Measurements from ENCODE around the gene CHST12.
"Not testable (repeated sequence)": the region's sequence is repeated elsewhere in the genome, so short reads cannot be mapped to it uniquely, and the experiment has no call there.

Gene CHST12

GRCh38 chr7:2403718-2404648, 572 bp downstream of the CHST12 start:
- DNase-seq (ENCODE audit: low read depth) = no peak

GRCh38 chr7:2404714-2405119, 1.3 kb downstream of the CHST12 start:
- no peak for DNase-seq (ENCODE audit: low read depth)

GRCh38 chr7:2405201-2405600, 1.8 kb downstream of the CHST12 start:
- no peak for DNase-seq (ENCODE audit: low read depth)

- no peak for DNase-seq (ENCODE audit: low read depth)
These were observed 2.4 kb downstream of the CHST12 start for GRCh38 chr7:2405601-2406345.

- no peak for DNase-seq (ENCODE audit: low read depth)
These were observed 6.5 kb downstream of the CHST12 start for GRCh38 chr7:2409745-2410414.

GRCh38 chr7:2411049-2411448, 7.6 kb downstream of the CHST12 start:
- no peak for DNase-seq (ENCODE audit: low read depth)

- DNase-seq (ENCODE audit: low read depth) = no peak
These were observed 8.6 kb downstream of the CHST12 start for GRCh38 chr7:2411815-2412586.

GRCh38 chr7:2412587-2413201, 9.3 kb downstream of the CHST12 start:
- DNase-seq (ENCODE audit: low read depth) = no peak

- no peak for DNase-seq (ENCODE audit: low read depth)
These were observed 12.7 kb downstream of the CHST12 start for GRCh38 chr7:2416063-2416462.

- no peak for DNase-seq (ENCODE audit: low read depth)
These were observed 13.2 kb downstream of the CHST12 start for GRCh38 chr7:2416650-2417049.

- DNase-seq (ENCODE audit: low read depth) = not testable (repeated sequence)
These were observed 13.8 kb downstream of the CHST12 start for GRCh38 chr7:2417178-2417577.

GRCh38 chr7:2417981-2418481, 14.6 kb downstream of the CHST12 start:
- no peak for DNase-seq (ENCODE audit: low read depth)

- DNase-seq (ENCODE audit: low read depth) = no peak
These were observed 17.0 kb downstream of the CHST12 start for GRCh38 chr7:2420216-2420933.

GRCh38 chr7:2421943-2422310, 18.5 kb downstream of the CHST12 start:
- DNase-seq (ENCODE audit: low read depth) = no peak

- no peak for DNase-seq (ENCODE audit: low read depth)
These were observed 22.3 kb downstream of the CHST12 start for GRCh38 chr7:2425749-2426148.

GRCh38 chr7:2431260-2431867, 28.0 kb downstream of the CHST12 start:
- DNase-seq (ENCODE audit: low read depth) = no peak

GRCh38 chr7:2432910-2433712, 29.7 kb downstream of the CHST12 start:
- DNase-seq (ENCODE audit: low read depth) = no peak

GRCh38 chr7:2433713-2434550, 30.5 kb downstream of the CHST12 start:
- no peak for DNase-seq (ENCODE audit: low read depth)

Measured in stimulated activated CD8-positive, alpha-beta memory T cell treated with anti-CD3 and anti-CD28 coated beads, Interleukin-12 subunit alpha, Interleukin-12 subunit beta, amount 100 ng/mL, for 1 hour (primary cell).